Subcutaneous adipose tissue (tissue), 4 donors: ENCODE data around the gene TRMU. TPM values are rescaled to one million over a fixed set of nuclear protein-coding genes. Genes with fewer than 3 reads are reported as not detected.

Experiments used
- CTCF ChIP-seq: fragments of 450-650 bp; IDR thresholded peaks from one replicate; pipeline ENCODE4 v1.5.1; 2016; ENCODE audit warnings: low read depth, mild to moderate bottlenecking, control low read depth, antibody characterized with exemption, moderate library complexity
- total RNA-seq, 4 donors: library from RNA; depleted of rRNA; stranded (reverse); fragments of >200 nt; gene quantifications; one replicate each; pipeline ENCODE4 v1.1.0, GENCODE V29; 2016

Gene TRMU
- total RNA-seq, 4 donors from 2014 or later = 28.7 to 49.0 (median 31.3) TPM

- TF ChIP-seq CTCF = no peak
Measured at GRCh38 chr22:46354993-46355305, 19.4 kb downstream of the TRMU start.

DNA sequence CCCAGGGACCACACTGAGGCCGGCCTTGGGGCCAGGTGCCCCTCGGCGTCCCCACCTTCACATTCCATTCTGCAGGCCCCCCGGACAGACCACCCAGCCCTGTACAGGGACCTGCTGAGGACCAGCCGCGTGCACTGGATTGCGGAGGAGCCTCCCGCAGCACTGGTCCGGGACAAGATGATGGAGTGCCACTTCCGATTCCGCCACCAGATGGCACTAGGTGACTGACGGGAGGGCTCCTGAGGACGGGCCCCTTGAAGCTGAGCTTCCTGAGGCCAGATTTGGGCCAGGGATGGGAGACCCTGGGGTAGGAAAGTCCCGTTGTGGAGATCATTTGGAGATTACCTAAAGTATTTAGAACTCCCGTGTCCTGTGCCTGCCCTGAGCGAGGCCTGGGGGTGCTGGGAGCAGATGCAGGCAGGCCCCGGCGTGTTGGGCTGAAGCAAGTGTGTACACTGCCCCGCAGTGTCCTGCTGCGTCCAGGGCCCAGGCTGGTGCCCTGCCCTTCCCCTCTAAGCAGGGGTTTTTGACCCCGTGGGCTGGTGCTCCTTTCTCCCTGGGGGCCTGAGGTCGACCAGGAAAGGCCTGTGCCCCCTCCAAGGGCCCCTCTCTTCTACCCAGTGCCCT, 20.0 kb downstream of the TRMU start:
- TF ChIP-seq CTCF = no peak

- no peak for TF ChIP-seq CTCF
Measured at GRCh38 chr22:46355996-46356471, 20.5 kb downstream of the TRMU start.

- no peak for TF ChIP-seq CTCF
Measured at GRCh38 chr22:46356496-46357480, 21.3 kb downstream of the TRMU start.

- no peak for TF ChIP-seq CTCF
Measured at GRCh38 chr22:46357711-46358520, 22.4 kb downstream of the TRMU start.

DNA sequence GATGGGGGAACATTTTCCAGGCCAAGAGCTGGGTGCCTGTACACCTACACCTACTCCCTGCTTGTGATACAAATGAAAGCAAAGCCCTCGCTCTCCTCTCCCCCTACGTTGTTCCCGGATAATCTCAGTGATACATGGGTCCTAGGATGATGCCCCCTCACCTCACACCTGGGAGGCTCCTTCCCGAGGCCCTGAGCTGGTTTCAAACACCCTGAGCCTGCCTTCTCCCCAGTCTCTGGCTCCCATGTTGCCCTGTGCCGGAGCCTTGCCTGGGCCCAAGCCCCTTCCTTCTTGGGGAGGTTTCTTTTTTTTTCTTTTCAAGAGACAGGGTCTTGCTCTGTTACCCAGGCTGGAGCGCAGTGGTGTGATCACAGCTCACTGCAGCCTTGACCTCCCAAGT, 23.3 kb downstream of the TRMU start:
- TF ChIP-seq CTCF = no peak
